Upper lobe of right lung (tissue), 1 donor: ENCODE measurements around the gene ADIRF. TPM values are rescaled to one million over a fixed set of nuclear protein-coding genes. Genes with fewer than 3 reads are reported as not detected.

Source experiments
- ATAC-seq: fragments of 200-7000 bp; cut with Tn5 transposase; one replicate; pipeline ENCODE4 v1.9.1; 2020; ENCODE audit warnings: mild to moderate bottlenecking, moderate library complexity
- DNase-seq: peaks from one replicate; pipeline ENCODE4 v3.0.0-alpha.2; 2020
- H3K27ac ChIP-seq: fragments of 200-600 bp; one replicate; pipeline ENCODE4 v1.8.0; 2022
- H3K27me3 ChIP-seq: fragments of 200-600 bp; one replicate; pipeline ENCODE4 v1.8.0; 2022; ENCODE audit warnings: mild to moderate bottlenecking
- H3K36me3 ChIP-seq: fragments of 200-600 bp; one replicate; pipeline ENCODE4 v1.8.0; 2022
- H3K4me1 ChIP-seq: fragments of 200-600 bp; one replicate; pipeline ENCODE4 v1.8.0; 2022
- H3K4me3 ChIP-seq: fragments of 200-600 bp; one replicate; pipeline ENCODE4 v1.8.0; 2022; ENCODE audit warnings: mild to moderate bottlenecking
- H3K9me3 ChIP-seq: fragments of 200-600 bp; one replicate; pipeline ENCODE4 v1.8.0; 2022
- intact Hi-C: fragments of 100-400 bp; cut with DNase I; formaldehyde crosslinking; loops from one replicate; pipeline ENCODE4 v1.11.0; 2022
- total RNA-seq: library from RNA; stranded (reverse); fragmentation: NEBNext Ultra II Directional; extraction: Animal tissue kit (Norgen Biotek cat#: 25700); gene quantifications from one replicate; pipeline ENCODE4 v1.2.1, GENCODE V29; 2021
- TF ChIP-seq, protein P1 (sequence below): fragments of 200-600 bp; IDR thresholded peaks from one replicate; pipeline ENCODE4 v1.8.0; 2022; ENCODE audit warnings: antibody characterized with exemption
- donor health status: DM: no; HTN: yes; CAD: no; lungs with severe emphysema.

Gene ADIRF
- total RNA-seq, 1 donor from 2014 or later = 155 TPM

DNA sequence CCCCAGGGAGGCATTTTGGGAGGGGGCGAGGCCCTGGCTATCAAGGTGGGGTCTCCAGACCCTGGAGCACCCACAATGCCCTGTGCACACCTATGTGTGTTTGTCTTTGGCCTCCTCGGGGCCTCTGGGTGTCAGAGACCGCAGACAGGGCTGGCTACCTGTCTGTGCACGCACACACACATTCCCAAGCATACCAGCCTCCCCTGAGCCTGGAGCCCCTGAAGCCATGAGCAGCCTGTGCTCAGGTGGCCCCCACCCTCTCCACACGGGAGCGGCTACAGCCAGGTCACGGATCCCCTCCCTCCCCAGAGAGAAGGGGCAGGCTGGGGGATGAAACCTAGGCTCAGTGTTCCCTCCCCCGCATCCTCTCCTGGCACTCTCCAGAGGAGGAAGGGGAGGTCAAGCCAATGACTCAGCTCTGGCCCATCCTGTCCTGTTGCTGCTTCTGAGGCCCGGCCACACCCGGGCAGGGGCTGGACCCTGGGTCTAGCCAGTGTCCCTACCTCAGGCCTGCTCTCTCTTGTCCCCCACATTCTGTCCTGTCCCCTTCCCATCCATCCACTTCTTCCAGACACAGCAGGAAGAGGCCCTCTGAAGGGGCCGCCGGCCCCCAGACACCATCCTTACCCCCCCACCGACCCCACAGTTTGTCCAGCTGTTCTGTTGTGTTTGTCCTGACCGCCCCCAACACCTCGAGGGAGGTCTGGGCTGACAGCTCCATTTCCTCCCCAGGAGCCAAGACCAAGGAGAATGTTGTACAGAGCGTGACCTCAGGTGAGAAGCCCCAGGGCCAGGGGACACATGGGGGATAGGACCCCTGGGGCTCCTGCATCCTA is 9.2 kb upstream of the ADIRF start:
- Histone ChIP-seq H3K27ac (peak overlapping the region; percentile 75), H3K4me1 (peaks cover 21% of the 10 kb centered on the region), H3K4me3 (peak overlapping the region; percentile 42), H3K36me3 (no peaks in the 10 kb centered on the region), H3K27me3 (no peaks in the 10 kb centered on the region), H3K9me3 (no peaks in the 10 kb centered on the region)
- intact Hi-C loops = no loop called here
- TF ChIP-seq, protein P1, sequence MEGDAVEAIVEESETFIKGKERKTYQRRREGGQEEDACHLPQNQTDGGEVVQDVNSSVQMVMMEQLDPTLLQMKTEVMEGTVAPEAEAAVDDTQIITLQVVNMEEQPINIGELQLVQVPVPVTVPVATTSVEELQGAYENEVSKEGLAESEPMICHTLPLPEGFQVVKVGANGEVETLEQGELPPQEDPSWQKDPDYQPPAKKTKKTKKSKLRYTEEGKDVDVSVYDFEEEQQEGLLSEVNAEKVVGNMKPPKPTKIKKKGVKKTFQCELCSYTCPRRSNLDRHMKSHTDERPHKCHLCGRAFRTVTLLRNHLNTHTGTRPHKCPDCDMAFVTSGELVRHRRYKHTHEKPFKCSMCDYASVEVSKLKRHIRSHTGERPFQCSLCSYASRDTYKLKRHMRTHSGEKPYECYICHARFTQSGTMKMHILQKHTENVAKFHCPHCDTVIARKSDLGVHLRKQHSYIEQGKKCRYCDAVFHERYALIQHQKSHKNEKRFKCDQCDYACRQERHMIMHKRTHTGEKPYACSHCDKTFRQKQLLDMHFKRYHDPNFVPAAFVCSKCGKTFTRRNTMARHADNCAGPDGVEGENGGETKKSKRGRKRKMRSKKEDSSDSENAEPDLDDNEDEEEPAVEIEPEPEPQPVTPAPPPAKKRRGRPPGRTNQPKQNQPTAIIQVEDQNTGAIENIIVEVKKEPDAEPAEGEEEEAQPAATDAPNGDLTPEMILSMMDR = no peak
- DNase-seq = no peak
- peak; percentile 47 for ATAC-seq

DNA sequence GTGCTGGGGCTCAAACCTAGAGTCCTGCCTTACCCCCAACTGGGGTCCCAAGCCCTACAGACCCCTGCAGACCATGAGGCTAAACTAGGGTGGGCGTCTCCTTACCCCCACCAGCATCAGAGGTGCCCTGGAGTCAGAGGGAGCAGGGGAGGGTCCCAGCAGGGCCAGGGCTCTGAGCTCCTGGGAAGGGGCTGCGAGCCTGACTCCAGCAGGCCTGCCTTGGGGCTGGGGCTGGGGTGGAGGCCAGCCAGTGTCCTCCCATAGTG is 8.6 kb upstream of the ADIRF start:
- TF ChIP-seq, protein P1 = no peak
- no peak for DNase-seq
- peaks cover 21% of the 10 kb centered on the region for H3K4me1 ChIP-seq
- H3K9me3 ChIP-seq = no peaks in the 10 kb centered on the region
- H3K4me3 ChIP-seq = peak overlapping the region; percentile 6
- intact Hi-C loops = no loop called here
- no peak for ATAC-seq
- no peaks in the 10 kb centered on the region for H3K27me3 ChIP-seq
- H3K36me3 ChIP-seq = no peaks in the 10 kb centered on the region
- peak overlapping the region; percentile 75 for H3K27ac ChIP-seq

DNA sequence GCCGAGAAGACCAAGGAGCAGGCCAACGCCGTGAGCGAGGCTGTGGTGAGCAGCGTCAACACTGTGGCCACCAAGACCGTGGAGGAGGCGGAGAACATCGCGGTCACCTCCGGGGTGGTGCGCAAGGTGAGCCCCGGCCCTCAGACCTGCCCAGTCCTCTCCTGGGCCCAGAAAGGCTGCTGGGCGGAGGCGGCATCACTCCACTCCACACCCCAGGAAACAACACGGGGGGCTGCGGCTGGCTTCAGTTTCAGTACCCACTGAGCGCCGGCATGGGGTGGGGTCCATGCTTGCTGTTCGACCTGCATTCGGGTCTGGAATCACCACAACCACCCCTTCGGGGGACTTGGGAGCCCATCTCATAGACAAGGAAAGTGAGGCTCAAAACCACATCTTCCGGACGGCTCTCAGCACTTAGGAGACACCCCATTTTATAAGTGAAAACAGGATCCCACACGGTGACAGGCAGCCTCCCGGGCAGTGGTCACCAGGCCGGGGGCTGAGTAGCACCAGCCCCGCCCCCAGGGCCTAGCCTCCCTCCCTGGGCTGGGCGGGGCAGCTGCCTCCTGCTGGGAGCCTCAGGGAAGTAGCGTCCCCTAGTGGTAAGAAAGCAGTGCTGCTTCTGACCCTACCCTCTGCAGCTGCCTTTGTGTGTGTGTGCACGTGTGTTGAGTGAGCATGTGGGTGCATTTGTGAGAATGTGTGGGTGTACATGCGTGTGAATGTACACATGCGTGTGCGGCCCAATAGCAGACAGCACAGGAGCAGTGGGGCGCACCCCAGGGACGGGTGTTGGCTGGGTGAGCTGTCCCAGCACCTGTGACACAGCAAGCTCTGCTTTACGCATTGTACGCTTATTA is 8.0 kb upstream of the ADIRF start:
- intact Hi-C loops = no loop called here
- no peaks in the 10 kb centered on the region for H3K9me3 ChIP-seq
- H3K36me3 ChIP-seq = no peaks in the 10 kb centered on the region
- ATAC-seq (peak; percentile 77), DNase-seq (no peak)
- H3K4me1 ChIP-seq = peaks cover 19% of the 10 kb centered on the region
- TF ChIP-seq, protein P1 = peak; percentile 90
- H3K27me3 ChIP-seq = no peaks in the 10 kb centered on the region
- peak overlapping the region; percentile 75 for H3K27ac ChIP-seq
- peak overlapping the region; percentile 6 for H3K4me3 ChIP-seq

DNA sequence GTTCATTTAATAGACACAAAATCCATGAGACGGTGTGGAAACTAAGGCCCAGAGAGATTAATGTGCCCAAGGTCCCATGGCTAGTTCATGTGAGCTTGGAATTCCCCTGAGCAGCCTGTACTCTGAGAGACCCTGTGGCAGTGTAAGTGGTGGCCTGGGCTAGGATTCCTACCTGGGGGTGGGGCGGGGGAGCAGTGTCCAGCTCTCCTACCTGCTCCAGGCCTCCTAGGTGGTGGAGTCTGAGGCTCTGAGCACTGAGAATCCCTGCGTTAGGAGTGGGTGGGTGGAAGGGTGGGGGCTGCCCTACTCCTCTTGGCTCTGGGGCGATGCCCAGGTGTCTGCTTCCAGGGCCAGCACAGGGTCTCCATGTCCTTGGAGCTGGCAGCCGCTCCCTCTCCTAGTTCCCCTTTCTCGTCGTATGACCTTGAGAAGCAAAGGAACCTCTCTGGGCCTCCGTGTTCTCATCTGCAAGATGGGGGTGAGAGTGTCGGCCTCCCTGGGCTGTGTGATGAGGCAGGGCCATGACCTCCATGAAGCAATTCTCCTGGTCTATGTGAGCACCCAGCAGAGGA is 7.3 kb upstream of the ADIRF start:
- Histone ChIP-seq H3K9me3 (no peaks in the 10 kb centered on the region), H3K4me3 (no peak overlapping the region), H3K27me3 (no peaks in the 10 kb centered on the region), H3K4me1 (peaks cover 19% of the 10 kb centered on the region), H3K36me3 (no peaks in the 10 kb centered on the region), H3K27ac (no peak overlapping the region)
- ATAC-seq (no peak), DNase-seq (no peak)
- intact Hi-C loops = no loop called here
- TF ChIP-seq, protein P1 = no peak

DNA sequence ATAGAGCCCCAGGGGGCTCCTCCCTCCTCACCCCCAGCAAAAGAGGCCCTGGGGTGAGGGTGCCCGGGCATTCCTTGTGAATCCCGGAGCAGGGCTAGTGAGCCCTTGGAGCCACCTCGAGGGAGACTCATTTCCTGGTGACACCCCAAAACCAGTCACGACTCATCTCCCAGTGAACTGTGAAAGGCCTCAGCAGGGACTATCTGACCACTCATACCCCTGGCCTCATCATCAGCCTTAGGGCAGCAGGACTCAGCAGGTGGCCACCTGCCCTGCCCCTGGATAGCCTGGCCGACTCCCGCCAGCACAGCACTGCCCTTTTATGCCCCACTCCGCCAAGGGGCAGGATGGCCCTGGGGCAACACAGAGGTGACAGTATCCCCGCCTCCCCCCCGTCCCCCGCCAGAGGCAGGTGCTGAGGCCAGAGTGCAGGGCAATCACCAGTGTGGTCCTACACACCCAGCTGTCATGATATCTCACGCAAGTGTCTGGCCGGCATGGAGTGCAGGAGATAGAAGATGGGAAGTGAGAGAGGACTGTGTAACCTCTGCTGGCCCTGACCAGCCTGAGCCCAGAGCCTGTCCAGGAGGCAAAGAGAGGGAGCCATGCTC is 6.7 kb upstream of the ADIRF start:
- Histone ChIP-seq H3K27ac (no peak overlapping the region), H3K27me3 (no peaks in the 10 kb centered on the region), H3K36me3 (no peaks in the 10 kb centered on the region), H3K4me3 (no peak overlapping the region), H3K9me3 (no peaks in the 10 kb centered on the region), H3K4me1 (peaks cover 25% of the 10 kb centered on the region)
- DNase-seq = no peak
- intact Hi-C loops = no loop called here
- TF ChIP-seq, protein P1 = no peak
- no peak for ATAC-seq
